Panc1 (cell line): Measurements from ENCODE around the gene COL4A2.

ENCODE experiments used
- TCF7L2 ChIP-seq: IDR thresholded peaks from 2 replicates; pipeline ENCODE4 v1.6.1; 2011; ENCODE audit warnings: mild to moderate bottlenecking, low read depth, low read length, inconsistent platforms
- TF ChIP-seq, protein P1 (sequence below): fragments of 450-650 bp; IDR thresholded peaks from 2 replicates; pipeline ENCODE4 v1.5.1; 2017; ENCODE audit warnings: mild to moderate bottlenecking

DNA sequence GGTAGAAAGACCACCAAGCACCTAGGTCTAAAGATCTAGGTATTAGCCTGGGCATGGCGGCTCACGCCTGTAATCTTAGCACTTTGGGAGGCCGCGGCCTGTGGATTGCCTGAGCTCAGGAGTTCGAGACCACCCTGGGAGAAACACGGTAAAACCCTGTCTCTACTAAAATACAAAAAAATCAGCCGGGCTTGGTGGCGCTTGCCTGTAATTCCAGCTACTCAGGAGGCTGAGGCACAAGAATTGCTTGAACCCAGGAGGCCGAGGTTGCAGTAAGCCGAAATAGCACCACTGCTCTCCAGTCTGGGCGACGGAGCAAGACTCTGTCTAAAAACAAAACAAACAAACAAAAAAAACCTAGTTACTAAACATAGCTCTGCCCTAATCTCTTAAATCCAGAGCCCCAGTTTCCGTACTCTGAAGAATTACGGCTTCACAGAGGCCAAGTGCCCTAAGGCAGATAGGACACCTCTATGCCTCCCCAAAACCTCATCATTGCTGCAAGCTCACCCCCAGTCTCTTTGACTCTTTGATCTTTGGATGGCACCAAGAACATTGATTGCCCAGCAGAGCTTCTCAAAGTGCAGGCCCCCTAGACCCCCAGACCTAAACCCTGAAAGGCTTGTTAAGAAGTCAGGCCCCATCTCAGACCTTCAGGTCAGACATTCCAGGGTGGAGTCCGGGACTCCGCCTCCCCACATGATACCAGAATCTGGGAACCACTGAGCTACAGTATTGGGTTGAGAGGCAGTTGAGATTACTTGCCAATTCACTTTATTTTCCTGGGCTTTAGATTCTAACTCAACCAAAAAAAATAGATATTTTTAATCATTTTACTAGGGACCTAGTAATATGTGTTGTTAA is 2.8 kb downstream of the COL4A2 start:
- TF ChIP-seq, protein P1, sequence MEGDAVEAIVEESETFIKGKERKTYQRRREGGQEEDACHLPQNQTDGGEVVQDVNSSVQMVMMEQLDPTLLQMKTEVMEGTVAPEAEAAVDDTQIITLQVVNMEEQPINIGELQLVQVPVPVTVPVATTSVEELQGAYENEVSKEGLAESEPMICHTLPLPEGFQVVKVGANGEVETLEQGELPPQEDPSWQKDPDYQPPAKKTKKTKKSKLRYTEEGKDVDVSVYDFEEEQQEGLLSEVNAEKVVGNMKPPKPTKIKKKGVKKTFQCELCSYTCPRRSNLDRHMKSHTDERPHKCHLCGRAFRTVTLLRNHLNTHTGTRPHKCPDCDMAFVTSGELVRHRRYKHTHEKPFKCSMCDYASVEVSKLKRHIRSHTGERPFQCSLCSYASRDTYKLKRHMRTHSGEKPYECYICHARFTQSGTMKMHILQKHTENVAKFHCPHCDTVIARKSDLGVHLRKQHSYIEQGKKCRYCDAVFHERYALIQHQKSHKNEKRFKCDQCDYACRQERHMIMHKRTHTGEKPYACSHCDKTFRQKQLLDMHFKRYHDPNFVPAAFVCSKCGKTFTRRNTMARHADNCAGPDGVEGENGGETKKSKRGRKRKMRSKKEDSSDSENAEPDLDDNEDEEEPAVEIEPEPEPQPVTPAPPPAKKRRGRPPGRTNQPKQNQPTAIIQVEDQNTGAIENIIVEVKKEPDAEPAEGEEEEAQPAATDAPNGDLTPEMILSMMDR, result no peak
- no peak for TF ChIP-seq TCF7L2
